ENCODE data around the gene PABPC1L2A. TPM values are rescaled to one million over a fixed set of nuclear protein-coding genes. Genes with fewer than 3 reads are reported as not detected.
"Not testable (repeated sequence)": the region's sequence is repeated elsewhere in the genome, so short reads cannot be mapped to it uniquely, and the experiment has no call there.

PABPC1L2A gene
- polyA plus RNA-seq, 4 donors: 0.15 TPM; not detected in 3

DNA sequence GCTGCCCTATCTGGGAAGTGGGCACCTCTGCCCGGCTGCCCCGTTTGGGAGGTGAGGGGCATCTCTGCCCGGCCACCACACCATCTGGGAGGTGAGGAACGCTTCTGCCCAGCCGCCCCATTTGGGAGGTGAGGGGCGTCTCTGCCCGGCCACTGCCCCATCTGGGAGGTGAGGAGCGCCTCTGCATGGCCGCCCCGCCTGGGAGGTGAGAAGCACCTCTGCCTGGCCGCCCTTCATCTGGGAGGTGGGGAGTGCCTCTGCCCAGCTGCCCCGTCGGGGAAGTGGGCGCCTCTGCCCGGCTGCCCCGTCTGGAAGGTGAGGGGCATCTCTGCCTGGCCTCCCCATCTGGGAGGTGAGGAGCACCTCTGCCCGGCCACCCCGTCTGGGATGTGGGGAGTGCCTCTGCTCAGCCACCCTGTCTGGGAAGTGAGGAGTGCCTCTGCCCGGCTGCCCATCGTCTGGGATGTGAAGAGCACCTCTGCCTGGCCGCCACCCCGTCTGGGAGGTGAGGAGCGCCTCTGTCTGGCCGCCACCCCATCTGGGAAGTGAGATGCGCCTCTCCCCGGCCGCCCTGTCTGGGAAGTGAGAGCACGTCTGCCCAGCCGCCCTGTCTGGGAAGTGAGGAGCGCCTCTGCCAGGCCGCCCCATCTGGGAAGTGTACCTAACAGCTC is 9.8 kb downstream of the PABPC1L2A start:
- Histone ChIP-seq H3K4me3 (ENCODE audit: low read depth in 1 of 3, low read length in 3 of 3) (no peak overlapping the region), H3K27ac (ENCODE audit: low read depth in 1 of 3, low read length in 2 of 3) (no peak overlapping the region), H3K4me1 (ENCODE audit: control insufficient read depth in 3 of 3, insufficient read depth in 2 of 3, low read depth in 1 of 3, low read length in 2 of 3) (no peaks in the 10 kb centered on the region), H3K27me3 (ENCODE audit: control insufficient read depth in 3 of 3, insufficient read depth in 3 of 3, low read length in 3 of 3) (no peaks in the 10 kb centered on the region), H3K36me3 (ENCODE audit: control insufficient read depth in 3 of 3, insufficient read depth in 2 of 3, low read depth in 1 of 3, low read length in 3 of 3) (no peaks in the 10 kb centered on the region), H3K9me3 (ENCODE audit: control insufficient read depth in 2 of 2, insufficient read depth in 1 of 2, low read depth in 1 of 2, low read length in 1 of 2) (peaks cover 2% of the 10 kb centered on the region in 2 donors)
- WGBS, 3 donors: 93 to 98% (median 96%) methylated on average over 21 to 31 of the region's 31 CpGs
- FAIRE-seq: no peak
- DNase-seq: no peak

DNA sequence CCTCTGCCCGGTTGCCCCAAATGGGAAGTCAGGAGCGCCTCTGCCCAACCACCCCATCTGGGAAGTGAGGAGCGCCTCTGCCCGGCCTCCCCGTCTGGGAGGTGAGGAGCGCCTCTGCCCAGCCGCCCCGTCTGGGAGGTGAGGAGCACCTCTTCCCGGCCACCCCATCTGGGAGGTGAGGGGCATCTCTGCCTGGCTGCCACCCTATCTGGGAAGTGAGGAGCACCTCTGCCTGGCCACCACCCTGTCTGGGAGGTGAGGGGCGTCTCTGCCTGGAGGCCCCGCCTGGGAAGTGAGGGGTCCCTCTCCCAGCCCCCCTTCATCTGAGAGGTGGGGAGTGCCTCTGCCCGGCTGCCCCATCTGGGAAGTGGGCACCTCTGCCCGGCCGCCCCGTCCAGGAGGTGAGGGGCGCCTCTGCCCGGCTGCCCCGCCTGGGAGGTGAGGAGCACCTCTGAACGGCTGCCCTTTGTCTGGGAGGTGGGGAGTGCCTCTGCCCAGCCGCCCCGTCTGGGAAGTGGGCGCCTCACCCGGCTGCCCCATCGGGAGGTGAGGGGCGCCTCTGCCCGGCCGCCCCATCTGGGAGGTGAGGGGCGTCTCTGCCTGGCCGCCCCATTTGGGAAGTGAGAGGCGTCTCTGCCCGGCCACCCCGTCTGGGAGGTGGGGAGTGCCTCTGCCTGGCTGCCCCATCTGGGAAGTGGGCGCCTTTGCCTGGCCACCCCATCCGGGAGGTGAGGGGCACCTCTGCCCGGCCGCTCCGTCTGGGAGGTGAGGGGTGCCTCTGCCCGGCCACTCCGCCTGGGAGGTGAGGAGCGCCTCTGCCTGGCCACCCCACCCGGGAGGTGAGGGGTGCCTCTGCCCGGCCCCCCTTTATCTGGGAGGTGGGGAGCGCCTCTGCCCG is 10.6 kb downstream of the PABPC1L2A start:
- Histone ChIP-seq H3K27me3 (ENCODE audit: control insufficient read depth in 3 of 3, insufficient read depth in 3 of 3, low read length in 3 of 3) (no peaks in the 10 kb centered on the region), H3K36me3 (ENCODE audit: control insufficient read depth in 3 of 3, insufficient read depth in 2 of 3, low read depth in 1 of 3, low read length in 3 of 3) (no peaks in the 10 kb centered on the region), H3K4me3 (ENCODE audit: low read depth in 1 of 3, low read length in 3 of 3) (no peak overlapping the region), H3K9me3 (ENCODE audit: control insufficient read depth in 2 of 2, insufficient read depth in 1 of 2, low read depth in 1 of 2, low read length in 1 of 2) (peaks cover 2% of the 10 kb centered on the region in 2 donors), H3K4me1 (ENCODE audit: control insufficient read depth in 3 of 3, insufficient read depth in 2 of 3, low read depth in 1 of 3, low read length in 2 of 3) (no peaks in the 10 kb centered on the region), H3K27ac (ENCODE audit: low read depth in 1 of 3, low read length in 2 of 3) (no peak overlapping the region)
- FAIRE-seq (no peak), DNase-seq (no peak)
- WGBS, 3 donors: 90 to 96% (median 94%) methylated on average over 15 to 44 of the region's 44 CpGs

GRCh38 chrX:73067761-73068466 is 11.4 kb downstream of the PABPC1L2A start:
- H3K27ac ChIP-seq (ENCODE audit: low read depth in 1 of 3, low read length in 2 of 3); DNase-seq; H3K36me3 ChIP-seq (ENCODE audit: control insufficient read depth in 3 of 3, insufficient read depth in 2 of 3, low read depth in 1 of 3, low read length in 3 of 3); H3K27me3 ChIP-seq (ENCODE audit: control insufficient read depth in 3 of 3, insufficient read depth in 3 of 3, low read length in 3 of 3); H3K4me3 ChIP-seq (ENCODE audit: low read depth in 1 of 3, low read length in 3 of 3); FAIRE-seq; H3K9me3 ChIP-seq (ENCODE audit: control insufficient read depth in 2 of 2, insufficient read depth in 1 of 2, low read depth in 1 of 2, low read length in 1 of 2); H3K4me1 ChIP-seq (ENCODE audit: control insufficient read depth in 3 of 3, insufficient read depth in 2 of 3, low read depth in 1 of 3, low read length in 2 of 3): not testable (repeated sequence)
- WGBS, 3 donors: 88 to 98% (median 89%) methylated on average over 12 to 24 of the region's 24 CpGs

DNA sequence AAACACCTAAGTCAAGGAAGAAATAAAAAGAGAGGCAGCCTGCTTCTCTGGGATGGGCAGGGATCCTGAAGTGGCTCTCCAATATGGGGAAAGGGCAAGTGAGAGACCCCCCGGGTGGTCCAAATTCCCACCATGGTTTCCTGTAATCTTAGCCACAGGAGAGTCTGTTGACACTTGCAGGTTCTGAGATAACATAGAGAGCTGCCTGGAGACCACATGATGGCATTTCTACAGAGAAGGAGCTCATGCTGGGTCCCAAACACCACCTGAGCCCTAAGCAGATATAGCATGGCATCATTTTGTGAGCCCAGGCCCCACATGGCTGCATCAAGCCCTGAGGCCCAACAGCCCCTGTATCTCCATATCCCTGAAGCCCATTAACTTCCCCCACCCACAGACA is 50.4 kb downstream of the PABPC1L2A start:
- Histone ChIP-seq H3K36me3 (ENCODE audit: control insufficient read depth in 3 of 3, insufficient read depth in 2 of 3, low read depth in 1 of 3, low read length in 3 of 3) (no peaks in the 10 kb centered on the region), H3K27me3 (ENCODE audit: control insufficient read depth in 3 of 3, insufficient read depth in 3 of 3, low read length in 3 of 3) (no peaks in the 10 kb centered on the region), H3K9me3 (ENCODE audit: control insufficient read depth in 2 of 2, insufficient read depth in 1 of 2, low read depth in 1 of 2, low read length in 1 of 2) (peaks cover 0 to 3% of the 10 kb centered on the region in 2 donors), H3K27ac (ENCODE audit: low read depth in 1 of 3, low read length in 2 of 3) (no peak overlapping the region), H3K4me1 (ENCODE audit: control insufficient read depth in 3 of 3, insufficient read depth in 2 of 3, low read depth in 1 of 3, low read length in 2 of 3) (no peaks in the 10 kb centered on the region), H3K4me3 (ENCODE audit: low read depth in 1 of 3, low read length in 3 of 3) (no peak overlapping the region)
- no peak for FAIRE-seq
- DNase-seq: no peak
- 27 to 48% (median 29%) methylated on average over 1 of the region's 1 CpG for WGBS, 3 donors

Other genes with a start within 250 kb of the PABPC1L2A start
- gene FAM236C, start 166.9 kb downstream of the PABPC1L2A start, polyA plus RNA-seq: not detected
- not detected for gene FAM236A, start 141.3 kb downstream of the PABPC1L2A start, polyA plus RNA-seq
- under 1 TPM in 1 of 4 donors, not detected in 3; 0.13 TPM for gene DMRTC1, start 135.7 kb downstream of the PABPC1L2A start, polyA plus RNA-seq
- gene PABPC1L2B, start 76.6 kb downstream of the PABPC1L2A start, polyA plus RNA-seq: under 1 TPM in 1 of 4 donors, not detected in 3; 0.06 TPM
- gene NAP1L2, start 135.3 kb upstream of the PABPC1L2A start, polyA plus RNA-seq: 1 to 10 TPM in 1 of 4 donors, under 1 TPM in 1, not detected in 2; 0.89 to 1.8 TPM

All from small intestine (tissue), 7 donors.